DOHH2 (cell line): ENCODE data around the gene LEKR1.

Source experiments
- H3F3A ChIP-seq: fragments of 200-600 bp; sonication (generic), shearing (Covaris generic); 2 replicates; pipeline ENCODE4 v1.6.0; 2016; ENCODE audit warnings: antibody characterized with exemption, mild to moderate bottlenecking; ENCODE audit not compliant: control insufficient read depth, insufficient read depth
- H3K27ac ChIP-seq: fragments of 200-600 bp; sonication (generic); 2 replicates; pipeline ENCODE4 v1.5.1; 2014; ENCODE audit warnings: low read depth, mild to moderate bottlenecking, low read length, moderate library complexity
- H3K27me3 ChIP-seq: fragments of 200-600 bp; sonication (generic); 2 replicates; pipeline ENCODE4 v1.6.1; 2014; ENCODE audit warnings: mild to moderate bottlenecking, low read length, mixed read lengths; ENCODE audit not compliant: control insufficient read depth
- H3K36me3 ChIP-seq: fragments of 200-600 bp; sonication (generic); 2 replicates; pipeline ENCODE4 v1.6.1; 2014; ENCODE audit warnings: mild to moderate bottlenecking, low read length, moderate library complexity, mixed read lengths; ENCODE audit not compliant: control insufficient read depth
- H3K4me1 ChIP-seq: fragments of 200-600 bp; sonication (generic); 2 replicates; pipeline ENCODE4 v1.6.1; 2014; ENCODE audit warnings: mild to moderate bottlenecking, low read length, mixed read lengths; ENCODE audit not compliant: control insufficient read depth
- H3K4me2 ChIP-seq: fragments of 200-600 bp; sonication (generic); 2 replicates; pipeline ENCODE4 v1.6.0; 2014; ENCODE audit warnings: mild to moderate bottlenecking, low read length, moderate library complexity
- H3K4me3 ChIP-seq: fragments of 200-600 bp; sonication (generic); 2 replicates; pipeline ENCODE4 v1.5.1; 2014; ENCODE audit warnings: mild to moderate bottlenecking, low read length, mixed read lengths
- H3K79me2 ChIP-seq: fragments of 200-600 bp; sonication (generic); 2 replicates; pipeline ENCODE4 v1.6.1; 2014; ENCODE audit warnings: mild to moderate bottlenecking, low read length, mixed read lengths; ENCODE audit not compliant: control insufficient read depth
- H3K9me2 ChIP-seq: fragments of 200-600 bp; sonication (generic); replicated peaks from 2 replicates; pipeline ENCODE4 v1.6.1; 2014; ENCODE audit warnings: mild to moderate bottlenecking, low read length, mixed read lengths; ENCODE audit not compliant: control insufficient read depth
- H3K9me3 ChIP-seq: fragments of 200-600 bp; sonication (generic); 2 replicates; pipeline ENCODE4 v1.6.1; 2014; ENCODE audit warnings: antibody characterized with exemption, low read length, mixed read lengths; ENCODE audit not compliant: control insufficient read depth, insufficient read depth
- H4K20me1 ChIP-seq: fragments of 200-600 bp; sonication (generic); 2 replicates; pipeline ENCODE4 v1.6.0; 2014; ENCODE audit warnings: low read depth, mild to moderate bottlenecking, antibody characterized with exemption, low read length, moderate library complexity; ENCODE audit not compliant: control insufficient read depth, insufficient read depth
- EZH2phosphoT487 ChIP-seq: fragments of 200-600 bp; sonication (generic); IDR thresholded peaks from 2 replicates; pipeline ENCODE4 v1.6.1; 2017; ENCODE audit warnings: borderline replicate concordance, mild to moderate bottlenecking, antibody characterized with exemption, low read length, moderate library complexity, mixed read lengths
- TF ChIP-seq, protein P1 (sequence below): fragments of 200-600 bp; sonication (generic); IDR thresholded peaks from one replicate; pipeline ENCODE4 v1.5.1; 2014; ENCODE audit warnings: antibody characterized with exemption, mild to moderate bottlenecking, low read depth, low read length; ENCODE audit not compliant: poor library complexity, severe bottlenecking

Gene LEKR1

GRCh38 chr3:156818273-156818651 is 7.9 kb upstream of the LEKR1 start:
- Histone ChIP-seq H4K20me1 (no peaks in the 10 kb centered on the region), H3K9me2 (no peaks in the 10 kb centered on the region), H3K4me1 (peaks cover 76% of the 10 kb centered on the region), H3K4me2 (peak overlapping the region; percentile 91), H3K9me3 (no peaks in the 10 kb centered on the region), H3K36me3 (peaks cover 17% of the 10 kb centered on the region; the same call in 1 of the 2 replicates), H3K4me3 (peak overlapping the region; percentile 80), H3K27ac (peak overlapping the region; percentile 91), H3K27me3 (no peaks in the 10 kb centered on the region), H3F3A (peaks cover 52% of the 10 kb centered on the region), H3K79me2 (peaks cover 35% of the 10 kb centered on the region)
- TF ChIP-seq, protein P1, sequence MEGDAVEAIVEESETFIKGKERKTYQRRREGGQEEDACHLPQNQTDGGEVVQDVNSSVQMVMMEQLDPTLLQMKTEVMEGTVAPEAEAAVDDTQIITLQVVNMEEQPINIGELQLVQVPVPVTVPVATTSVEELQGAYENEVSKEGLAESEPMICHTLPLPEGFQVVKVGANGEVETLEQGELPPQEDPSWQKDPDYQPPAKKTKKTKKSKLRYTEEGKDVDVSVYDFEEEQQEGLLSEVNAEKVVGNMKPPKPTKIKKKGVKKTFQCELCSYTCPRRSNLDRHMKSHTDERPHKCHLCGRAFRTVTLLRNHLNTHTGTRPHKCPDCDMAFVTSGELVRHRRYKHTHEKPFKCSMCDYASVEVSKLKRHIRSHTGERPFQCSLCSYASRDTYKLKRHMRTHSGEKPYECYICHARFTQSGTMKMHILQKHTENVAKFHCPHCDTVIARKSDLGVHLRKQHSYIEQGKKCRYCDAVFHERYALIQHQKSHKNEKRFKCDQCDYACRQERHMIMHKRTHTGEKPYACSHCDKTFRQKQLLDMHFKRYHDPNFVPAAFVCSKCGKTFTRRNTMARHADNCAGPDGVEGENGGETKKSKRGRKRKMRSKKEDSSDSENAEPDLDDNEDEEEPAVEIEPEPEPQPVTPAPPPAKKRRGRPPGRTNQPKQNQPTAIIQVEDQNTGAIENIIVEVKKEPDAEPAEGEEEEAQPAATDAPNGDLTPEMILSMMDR = no peak
- no peak for TF ChIP-seq EZH2phosphoT487

DNA sequence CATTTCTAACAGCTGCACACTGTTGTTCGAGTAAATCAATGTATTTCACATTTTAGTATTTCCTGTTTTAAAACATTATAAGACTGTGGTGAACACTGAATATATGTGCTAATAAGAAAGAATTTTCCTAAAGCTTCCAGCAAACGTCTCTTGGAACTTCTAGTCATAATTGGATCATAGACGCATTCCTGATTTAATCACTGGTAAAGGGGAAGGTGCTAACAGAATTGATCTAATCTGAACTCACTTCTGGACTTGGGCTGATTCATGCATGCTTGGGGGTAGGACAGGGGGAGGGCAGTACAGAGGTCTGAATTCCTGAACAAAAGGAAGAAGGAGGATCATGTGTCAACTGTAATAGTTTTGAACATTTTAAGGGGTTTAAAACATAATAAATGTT is 7.3 kb upstream of the LEKR1 start:
- peak overlapping the region; percentile 91 for H3K27ac ChIP-seq
- H3K27me3 ChIP-seq = no peaks in the 10 kb centered on the region
- no peak for TF ChIP-seq EZH2phosphoT487
- TF ChIP-seq, protein P1 = no peak
- peaks cover 77% of the 10 kb centered on the region for H3K4me1 ChIP-seq
- H3K4me2 ChIP-seq = peak overlapping the region; percentile 91
- H3K9me3 ChIP-seq = no peaks in the 10 kb centered on the region
- no peaks in the 10 kb centered on the region for H4K20me1 ChIP-seq
- H3K4me3 ChIP-seq = peak overlapping the region; percentile 54
- peaks cover 30% of the 10 kb centered on the region for H3K79me2 ChIP-seq
- no peaks in the 10 kb centered on the region for H3K9me2 ChIP-seq
- peaks cover 47% of the 10 kb centered on the region for H3F3A ChIP-seq
- H3K36me3 ChIP-seq = peaks cover 14% of the 10 kb centered on the region; the same call in 1 of the 2 replicates

DNA sequence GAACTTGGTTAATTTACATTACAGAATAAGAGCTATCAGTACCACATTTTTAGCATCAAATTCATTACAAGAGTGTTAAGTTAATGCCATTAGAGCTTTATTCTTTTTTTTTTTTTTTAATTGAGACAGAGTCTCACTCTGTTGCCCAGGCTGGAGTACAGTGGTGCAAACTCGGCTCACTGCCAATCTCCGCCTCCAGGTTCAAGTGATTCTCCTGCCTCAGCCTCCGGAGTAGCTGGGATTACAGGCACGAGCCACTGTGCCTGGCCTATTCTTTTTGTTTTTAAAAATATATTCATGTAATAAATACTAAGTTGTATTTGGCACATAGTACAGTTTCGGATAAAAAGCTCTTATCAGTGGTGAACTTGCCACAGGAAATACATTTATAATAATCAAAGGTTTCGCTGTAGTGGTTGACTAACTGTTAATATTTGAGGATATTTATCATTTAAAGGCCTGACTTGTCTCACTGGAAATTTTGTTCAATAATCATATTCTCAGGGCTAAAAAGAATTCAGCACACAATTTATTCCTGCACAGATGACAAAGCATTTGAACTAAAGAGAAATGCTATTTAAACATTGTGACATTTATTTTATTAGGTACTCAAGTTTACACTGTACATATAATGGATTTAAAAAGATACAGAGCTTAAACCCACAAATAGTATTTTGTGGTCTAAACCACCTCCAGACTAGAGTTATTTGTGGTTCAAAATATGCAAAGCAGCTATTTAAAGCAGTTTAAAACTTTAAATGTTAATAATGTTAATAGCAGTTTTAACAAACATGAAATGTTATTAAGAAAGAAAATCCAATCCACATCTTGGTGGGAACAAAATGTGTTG is 6.1 kb upstream of the LEKR1 start:
- Histone ChIP-seq H3K9me3 (no peaks in the 10 kb centered on the region), H3K27ac (peak overlapping the region; percentile 91), H3K79me2 (peaks cover 27% of the 10 kb centered on the region), H3K27me3 (no peaks in the 10 kb centered on the region), H3K4me3 (peak overlapping the region; percentile 54), H3K4me1 (peaks cover 85% of the 10 kb centered on the region), H3K36me3 (peaks cover 14% of the 10 kb centered on the region; the same call in 1 of the 2 replicates), H3K9me2 (no peaks in the 10 kb centered on the region), H3K4me2 (peak overlapping the region; percentile 91), H4K20me1 (no peaks in the 10 kb centered on the region), H3F3A (peaks cover 46% of the 10 kb centered on the region)
- no peak for TF ChIP-seq EZH2phosphoT487
- TF ChIP-seq, protein P1 = no peak
